Cardiac muscle cell (in vitro differentiated cells and primary cell): ENCODE data around the gene NRTN. TPM values are rescaled to one million over a fixed set of nuclear protein-coding genes. Genes with fewer than 3 reads are reported as not detected.

Experiments
- DNase-seq, 2 donors: peaks; one replicate each; pipeline versions ENCODE4 v3.0.0 to v3.0.0-alpha.2; 2010 to 2017; ENCODE audit warnings: low read depth in 1 of 2, low spot score in 1 of 2
- H3K27ac ChIP-seq: fragments of 200-600 bp; sonication (generic); 2 replicates; pipeline ENCODE4 v1.5.1; 2016
- H3K27me3 ChIP-seq: fragments of 200-600 bp; sonication (generic); 2 replicates; pipeline ENCODE4 v1.6.0; 2016; ENCODE audit warnings: control low read depth
- H3K36me3 ChIP-seq: fragments of 200-600 bp; sonication (generic); 2 replicates; pipeline ENCODE4 v1.5.1; 2016; ENCODE audit warnings: control low read depth
- H3K4me1 ChIP-seq: fragments of 200-600 bp; sonication (generic); 2 replicates; pipeline ENCODE4 v1.8.1; 2017; ENCODE audit warnings: low read depth, mild to moderate bottlenecking, mixed run types
- H3K4me3 ChIP-seq: fragments of 200-600 bp; sonication (generic); 2 replicates; pipeline ENCODE4 v1.5.1; 2016; ENCODE audit warnings: mild to moderate bottlenecking
- H3K9me3 ChIP-seq: fragments of 200-600 bp; sonication (generic); 2 replicates; pipeline ENCODE4 v1.5.1; 2017; ENCODE audit warnings: low read depth, mild to moderate bottlenecking, control low read depth
- CTCF ChIP-seq: IDR thresholded peaks from 2 replicates; pipeline ENCODE4 v1.5.1; 2012; ENCODE audit warnings: low read depth, mild to moderate bottlenecking, low read length
- polyA plus RNA-seq: library from polyadenylated mRNA; unstranded; fragments of >200 nt; fragmentation: Nextera tagmentation; extraction: Ambion mirVana; gene quantifications from 2 replicates; pipeline ENCODE4 v1.2.1, GENCODE V29; 2016
- total RNA-seq: library from RNA; depleted of rRNA; stranded (reverse); fragments of >200 nt; gene quantifications from 2 replicates; pipeline ENCODE4 v1.2.3, GENCODE V29; 2016

Gene NRTN
- total and polyA plus RNA-seq, 2 experiments from 2014 or later = 36.1 to 68.2 TPM

GRCh38 chr19:5788422-5788821, 16.4 kb upstream of the NRTN start:
- Histone ChIP-seq H3K27me3 (no peaks in the 10 kb centered on the region), H3K27ac (no peak overlapping the region), H3K9me3 (no peaks in the 10 kb centered on the region), H3K36me3 (peaks cover 16% of the 10 kb centered on the region), H3K4me3 (no peak overlapping the region), H3K4me1 (no peaks in the 10 kb centered on the region)
- TF ChIP-seq CTCF = no peak
- DNase-seq = no peak

GRCh38 chr19:5789351-5789761, 15.5 kb upstream of the NRTN start:
- Histone ChIP-seq H3K9me3 (no peaks in the 10 kb centered on the region), H3K4me1 (no peaks in the 10 kb centered on the region), H3K4me3 (no peak overlapping the region), H3K36me3 (peaks cover 16% of the 10 kb centered on the region), H3K27ac (no peak overlapping the region), H3K27me3 (no peaks in the 10 kb centered on the region)
- no peak for DNase-seq
- no peak for TF ChIP-seq CTCF

GRCh38 chr19:5789886-5790558, 14.8 kb upstream of the NRTN start:
- no peak for TF ChIP-seq CTCF
- H3K36me3 ChIP-seq = peaks cover 16% of the 10 kb centered on the region
- peak overlapping the region; percentile 19 for H3K4me3 ChIP-seq
- DNase-seq = no peak
- H3K4me1 ChIP-seq = no peaks in the 10 kb centered on the region
- no peaks in the 10 kb centered on the region for H3K27me3 ChIP-seq
- no peak overlapping the region for H3K27ac ChIP-seq
- H3K9me3 ChIP-seq = no peaks in the 10 kb centered on the region

GRCh38 chr19:5790559-5791520, 14.0 kb upstream of the NRTN start, which contains the start of gene DUS3L:
DUS3L (minus strand) TSS chr19:5791163; CDS start chr19:5791141, 22 bp downstream.
- Histone ChIP-seq H3K4me1 (no peaks in the 10 kb centered on the region), H3K4me3 (peak within 1 kb of the TSS; percentile 56), H3K27ac (peak within 1 kb of the TSS; percentile 96), H3K27me3 (no peaks in the 10 kb centered on the region), H3K9me3 (no peaks in the 10 kb centered on the region), H3K36me3 (peaks cover 16% of the 10 kb centered on the region)
- no peak for TF ChIP-seq CTCF
- peak; percentile 99 for DNase-seq

- no peak overlapping the region for H3K4me3 ChIP-seq
- no peaks in the 10 kb centered on the region for H3K27me3 ChIP-seq
- no peaks in the 10 kb centered on the region for H3K9me3 ChIP-seq
- no peak overlapping the region for H3K27ac ChIP-seq
- H3K4me1 ChIP-seq = no peaks in the 10 kb centered on the region
- DNase-seq = no peak
- H3K36me3 ChIP-seq = peaks cover 12% of the 10 kb centered on the region
- TF ChIP-seq CTCF = no peak
Measured at GRCh38 chr19:5792224-5792623, 12.6 kb upstream of the NRTN start.
